HTERT RPE-1 (cell line): Measurements from ENCODE around the gene POM121.
"Not testable (repeated sequence)": the region's sequence is repeated elsewhere in the genome, so short reads cannot be mapped to it uniquely, and the experiment has no call there.

Source experiments
- in situ Hi-C: fragments of 300-500 bp; cut with MboI; formaldehyde crosslinking; loops from 4 replicates; pipeline ENCODE4 v1.14.3; 2020; ENCODE audit warnings: low sequenced_read_pairs

Gene POM121

GRCh38 chr7:72949276-72949675, 24.4 kb downstream of the POM121 start:
- in situ Hi-C loops = not testable (repeated sequence)

- in situ Hi-C loops = not testable (repeated sequence)
These were observed 24.8 kb downstream of the POM121 start for GRCh38 chr7:72949686-72950085.

GRCh38 chr7:72950432-72950831, 25.5 kb downstream of the POM121 start:
- in situ Hi-C loops = not testable (repeated sequence)

- in situ Hi-C loops = not testable (repeated sequence)
These were observed 29.1 kb downstream of the POM121 start for GRCh38 chr7:72953901-72954562.

GRCh38 chr7:72954563-72955198, 29.8 kb downstream of the POM121 start:
- in situ Hi-C loops = not testable (repeated sequence)

GRCh38 chr7:72960029-72960428, 35.1 kb downstream of the POM121 start:
- in situ Hi-C loops = not testable (repeated sequence)

- in situ Hi-C loops = not testable (repeated sequence)
These were observed 35.9 kb downstream of the POM121 start for GRCh38 chr7:72960626-72961345.

GRCh38 chr7:72961346-72961650, 36.4 kb downstream of the POM121 start:
- in situ Hi-C loops = not testable (repeated sequence)

GRCh38 chr7:72963056-72963455, 38.2 kb downstream of the POM121 start:
- in situ Hi-C loops = not testable (repeated sequence)

GRCh38 chr7:72965186-72965975, 40.5 kb downstream of the POM121 start:
- in situ Hi-C loops = not testable (repeated sequence)

- in situ Hi-C loops = not testable (repeated sequence)
These were observed 42.0 kb downstream of the POM121 start for GRCh38 chr7:72966892-72967291.

- in situ Hi-C loops = not testable (repeated sequence)
These were observed 44.2 kb downstream of the POM121 start, which contains the start of gene TRIM74 for GRCh38 chr7:72968980-72969516. TRIM74 (minus strand) TSS chr7:72969466; CDS start chr7:72966157, 3,309 bp downstream.

GRCh38 chr7:72969688-72970087, 44.8 kb downstream of the POM121 start:
- in situ Hi-C loops = not testable (repeated sequence)

- in situ Hi-C loops = not testable (repeated sequence)
These were observed 46.6 kb downstream of the POM121 start for GRCh38 chr7:72971505-72971904.

- in situ Hi-C loops = not testable (repeated sequence)
These were observed 49.9 kb downstream of the POM121 start for GRCh38 chr7:72974781-72975180.

GRCh38 chr7:72975656-72976286, 50.9 kb downstream of the POM121 start:
- in situ Hi-C loops = not testable (repeated sequence)

- in situ Hi-C loops = not testable (repeated sequence)
These were observed 51.5 kb downstream of the POM121 start for GRCh38 chr7:72976434-72976833.

GRCh38 chr7:72980382-72980781, 55.5 kb downstream of the POM121 start:
- in situ Hi-C loops = not testable (repeated sequence)

- in situ Hi-C loops = not testable (repeated sequence)
These were observed 57.2 kb downstream of the POM121 start for GRCh38 chr7:72982084-72982483.

- in situ Hi-C loops = not testable (repeated sequence)
These were observed 65.4 kb downstream of the POM121 start for GRCh38 chr7:72990146-72990913.
